Measurements from ENCODE around the gene MAN1C1.

DNA sequence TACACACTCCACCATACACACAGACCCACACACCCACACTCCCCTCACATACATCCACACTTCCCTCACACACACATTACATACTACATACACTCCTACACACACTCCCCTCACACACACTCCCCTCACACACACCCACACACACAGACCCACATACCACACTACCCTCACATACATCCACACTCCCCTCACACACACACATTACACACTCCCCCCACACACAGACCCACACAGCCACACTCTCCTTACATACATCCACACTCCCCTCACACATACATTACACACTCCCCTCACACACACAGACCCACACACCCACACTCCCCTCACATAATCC, 150.8 kb downstream of the MAN1C1 start:
- TF ChIP-seq ZNF274 (IDR thresholded peaks at IDR 0.05; ENCODE audit: low read depth, low read length) = no peak
- TF ChIP-seq SUZ12 (IDR thresholded peaks at IDR 0.05; ENCODE audit: extremely low read depth, insufficient read depth, insufficient read length) = no peak

All from NT2/D1 (cell line).